ENCODE results near the gene NLRP6.
"Not testable (repeated sequence)": the region's sequence is repeated elsewhere in the genome, so short reads cannot be mapped to it uniquely, and the experiment has no call there.

DNA sequence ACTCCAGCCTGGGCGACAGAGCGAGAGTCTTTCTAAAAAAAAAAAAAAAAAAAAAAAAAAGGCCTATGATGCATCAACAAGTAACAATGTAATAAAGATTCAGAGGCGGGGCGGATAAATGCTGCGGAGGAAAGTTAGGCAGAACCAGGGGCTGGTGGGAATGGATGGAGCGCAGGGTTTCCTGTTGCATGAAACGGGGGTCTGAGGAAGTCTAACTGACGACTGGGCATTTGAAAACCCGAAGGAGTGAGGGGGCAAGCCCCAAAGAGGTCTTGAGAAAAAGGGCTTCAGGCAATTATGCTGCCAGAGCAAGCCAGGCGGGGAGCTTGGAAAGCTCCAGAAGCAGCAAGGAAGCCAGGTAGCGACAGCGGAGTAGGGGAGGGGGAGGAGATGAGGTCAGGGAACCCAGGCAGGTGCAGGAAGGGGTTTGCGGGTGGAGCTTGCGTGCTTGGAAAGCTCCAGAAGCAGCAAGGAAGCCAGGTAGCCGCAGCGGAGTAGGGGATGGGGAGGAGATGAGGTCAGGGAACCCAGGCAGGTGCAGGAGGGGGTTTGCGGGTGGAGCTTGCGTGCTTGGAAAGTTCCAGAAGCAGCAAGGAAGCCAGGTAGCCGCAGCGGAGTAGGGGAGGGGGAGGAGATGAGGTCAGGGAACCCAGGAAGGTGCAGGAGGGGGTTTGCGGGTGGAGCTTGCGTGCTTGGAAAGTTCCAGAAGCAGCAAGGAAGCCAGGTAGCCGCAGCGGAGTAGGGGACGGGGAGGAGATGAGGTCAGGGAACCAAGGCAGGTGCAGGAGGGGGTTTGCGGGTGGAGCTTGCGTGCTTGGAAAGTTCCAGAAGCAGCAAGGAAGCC is 9.0 kb downstream of the NLRP6 start:
- TF ChIP-seq, protein P1, sequence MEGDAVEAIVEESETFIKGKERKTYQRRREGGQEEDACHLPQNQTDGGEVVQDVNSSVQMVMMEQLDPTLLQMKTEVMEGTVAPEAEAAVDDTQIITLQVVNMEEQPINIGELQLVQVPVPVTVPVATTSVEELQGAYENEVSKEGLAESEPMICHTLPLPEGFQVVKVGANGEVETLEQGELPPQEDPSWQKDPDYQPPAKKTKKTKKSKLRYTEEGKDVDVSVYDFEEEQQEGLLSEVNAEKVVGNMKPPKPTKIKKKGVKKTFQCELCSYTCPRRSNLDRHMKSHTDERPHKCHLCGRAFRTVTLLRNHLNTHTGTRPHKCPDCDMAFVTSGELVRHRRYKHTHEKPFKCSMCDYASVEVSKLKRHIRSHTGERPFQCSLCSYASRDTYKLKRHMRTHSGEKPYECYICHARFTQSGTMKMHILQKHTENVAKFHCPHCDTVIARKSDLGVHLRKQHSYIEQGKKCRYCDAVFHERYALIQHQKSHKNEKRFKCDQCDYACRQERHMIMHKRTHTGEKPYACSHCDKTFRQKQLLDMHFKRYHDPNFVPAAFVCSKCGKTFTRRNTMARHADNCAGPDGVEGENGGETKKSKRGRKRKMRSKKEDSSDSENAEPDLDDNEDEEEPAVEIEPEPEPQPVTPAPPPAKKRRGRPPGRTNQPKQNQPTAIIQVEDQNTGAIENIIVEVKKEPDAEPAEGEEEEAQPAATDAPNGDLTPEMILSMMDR (IDR thresholded peaks at IDR 0.05) = not testable (repeated sequence)
- TF ChIP-seq POLR2A (IDR thresholded peaks at IDR 0.05) = not testable (repeated sequence)
